Measurements from ENCODE around the gene WDR70. TPM values are rescaled to one million over a fixed set of nuclear protein-coding genes. Genes with fewer than 3 reads are reported as not detected.
"Not testable (repeated sequence)": the region's sequence is repeated elsewhere in the genome, so short reads cannot be mapped to it uniquely, and the experiment has no call there.

WDR70 gene
- total RNA-seq, 1 experiment from 2014 or later, result 26.5 TPM

DNA sequence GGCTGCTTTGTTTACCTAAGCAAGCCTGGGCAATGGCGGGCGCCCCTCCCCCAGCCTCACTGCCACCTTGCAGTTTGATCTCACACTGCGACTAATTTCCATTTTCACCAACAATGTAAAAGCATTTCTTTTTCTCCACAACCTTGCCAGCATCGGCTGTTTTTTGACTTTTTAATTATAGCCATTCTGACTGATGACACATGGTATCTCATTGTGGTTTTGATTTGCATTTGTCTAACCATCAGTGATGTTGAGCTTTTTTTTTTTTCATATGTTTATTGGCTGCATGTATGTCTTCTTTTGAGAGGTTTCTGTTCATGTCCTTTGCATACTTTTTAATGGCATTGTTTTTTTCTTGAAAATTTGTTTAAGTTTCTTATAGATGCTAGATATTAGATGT lies 300.8 kb downstream of the WDR70 start:
- not testable (repeated sequence) for DNase-seq (ENCODE audit: low read depth)

DNA sequence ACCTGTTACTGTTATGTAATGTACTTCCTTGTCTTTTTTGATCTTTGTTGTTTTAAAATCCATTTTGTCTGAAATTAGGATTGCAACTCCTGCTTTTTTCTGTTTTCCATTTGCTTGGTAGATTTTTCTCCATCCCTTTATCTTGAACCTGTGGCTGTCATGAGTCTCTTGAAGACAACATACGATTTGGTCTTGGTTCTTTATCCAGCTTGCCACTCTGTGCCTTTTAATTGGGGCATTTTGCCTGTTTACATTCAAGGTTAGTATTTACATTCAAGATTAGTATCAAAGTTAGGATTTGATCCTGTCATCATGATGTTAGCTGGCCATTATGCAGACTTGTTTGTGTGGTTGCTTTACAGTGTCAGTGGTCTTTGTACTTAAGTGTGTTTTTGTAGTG lies 304.0 kb downstream of the WDR70 start:
- no peak for DNase-seq (ENCODE audit: low read depth)

DNA sequence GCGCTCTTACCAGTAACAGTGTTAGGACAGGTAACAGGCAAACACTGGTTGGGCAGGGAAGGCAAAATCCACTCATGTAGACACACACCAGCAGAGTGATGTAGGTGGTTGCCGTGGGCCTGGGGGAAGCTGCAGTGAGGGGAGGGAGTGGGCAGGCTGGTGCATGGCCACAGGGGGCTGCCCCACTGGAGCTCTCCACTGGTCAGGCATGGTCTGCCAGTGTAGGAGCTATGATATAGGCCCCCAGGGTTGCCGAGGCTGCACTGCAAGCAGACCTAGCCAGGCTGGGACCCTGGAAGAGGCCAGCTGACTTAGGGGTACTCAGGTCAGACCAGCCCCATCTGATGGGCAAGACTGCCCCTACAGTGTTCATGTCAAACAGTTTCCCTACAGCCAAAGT lies 306.1 kb downstream of the WDR70 start:
- no peak for DNase-seq (ENCODE audit: low read depth)

DNA sequence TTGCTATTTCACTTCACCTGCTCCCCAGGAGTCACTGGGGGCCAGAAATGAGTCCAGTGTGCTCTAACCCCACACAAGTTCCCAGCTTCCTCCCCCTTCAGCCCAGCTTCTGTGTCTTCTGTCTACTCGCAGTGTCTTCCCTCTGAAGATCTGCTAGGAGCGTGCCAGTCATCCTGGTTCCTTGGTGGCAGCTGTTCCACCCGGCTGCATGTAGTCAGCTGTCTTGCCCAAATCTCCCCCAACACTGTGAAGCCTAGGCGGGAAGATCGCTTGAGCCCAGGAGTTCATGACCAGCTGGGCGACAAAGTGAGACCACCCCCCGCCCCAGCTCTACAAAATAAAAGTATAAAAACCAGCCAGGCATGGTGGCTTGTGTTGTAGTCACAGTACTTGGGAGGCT lies 306.7 kb downstream of the WDR70 start:
- no peak for DNase-seq (ENCODE audit: low read depth)

DNA sequence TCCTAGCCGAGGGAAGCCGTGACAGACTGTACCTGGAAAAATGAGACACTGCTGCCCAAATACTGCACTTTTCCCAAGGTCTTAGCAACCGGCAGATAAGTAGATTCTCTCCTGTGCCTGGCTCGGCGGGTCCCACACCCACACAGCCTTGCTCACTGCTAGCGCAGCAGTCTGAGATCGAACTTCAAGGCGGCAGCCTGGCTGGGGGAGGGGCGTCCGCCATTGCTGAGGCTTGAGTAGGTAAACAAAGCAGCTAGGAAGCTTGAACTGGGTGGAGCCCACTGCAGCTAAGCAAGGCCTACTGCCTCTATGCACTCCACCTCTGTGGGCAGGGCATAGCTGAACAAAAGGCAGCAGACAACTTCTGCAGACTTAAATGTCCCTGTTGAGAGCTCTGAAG lies 309.8 kb downstream of the WDR70 start:
- DNase-seq (ENCODE audit: low read depth), result not testable (repeated sequence)

DNA sequence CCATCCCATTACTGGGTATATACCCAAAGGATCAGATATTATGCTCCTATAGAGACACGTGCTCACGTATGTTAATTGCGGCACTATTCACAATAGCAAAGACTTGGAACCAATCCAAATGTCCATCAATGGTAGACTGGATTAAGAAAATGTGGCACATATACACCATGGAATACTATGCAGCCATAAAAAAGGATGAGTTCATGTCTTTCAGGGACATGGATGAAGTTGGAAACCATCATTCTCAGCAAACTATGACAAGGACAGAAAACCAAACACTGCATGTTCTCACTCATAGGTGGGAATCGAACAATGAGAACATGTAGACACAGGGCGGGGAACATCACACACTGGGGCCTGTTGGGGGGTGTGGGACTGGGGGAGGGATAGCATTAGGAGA lies 315.2 kb downstream of the WDR70 start:
- DNase-seq (ENCODE audit: low read depth), result not testable (repeated sequence)

DNA sequence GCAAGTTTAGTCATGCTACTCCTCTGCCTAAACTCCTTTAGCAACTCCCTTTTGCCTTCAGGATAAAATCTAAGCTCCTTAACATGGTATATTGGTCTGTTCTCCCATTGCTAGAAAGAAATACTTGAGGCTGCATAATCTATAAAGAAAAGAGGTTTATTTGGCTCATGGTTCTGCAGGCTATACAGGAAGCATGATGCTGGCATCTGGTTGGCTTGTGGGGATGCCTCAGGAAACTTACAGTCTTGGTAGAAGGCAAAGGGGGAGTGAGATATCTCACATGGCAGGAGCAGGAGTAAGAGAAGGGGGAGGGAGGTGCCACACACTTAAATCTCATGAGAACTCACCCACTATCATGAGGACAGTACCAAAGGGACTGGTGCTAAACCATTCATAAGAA lies 315.7 kb downstream of the WDR70 start:
- no peak for DNase-seq (ENCODE audit: low read depth)

DNA sequence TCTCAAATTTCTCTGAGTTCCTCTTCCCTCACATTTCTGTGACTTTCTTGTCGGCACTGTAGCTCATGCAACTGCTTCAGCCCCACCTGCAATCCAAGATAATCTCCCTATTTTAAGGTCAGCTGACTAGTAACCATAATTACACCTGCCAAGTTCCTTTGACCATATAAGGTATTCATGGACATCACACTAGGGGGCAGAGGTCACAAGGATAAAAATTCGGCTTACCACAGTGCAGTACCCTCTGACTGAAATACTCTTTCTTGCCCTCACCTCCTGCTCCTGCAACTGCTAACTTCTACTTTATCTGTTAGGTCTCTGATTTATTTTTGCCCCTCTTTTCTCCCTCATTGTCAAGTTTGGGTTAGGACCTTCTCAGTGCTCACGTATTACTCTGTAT lies 316.5 kb downstream of the WDR70 start:
- no peak for DNase-seq (ENCODE audit: low read depth)

DNA sequence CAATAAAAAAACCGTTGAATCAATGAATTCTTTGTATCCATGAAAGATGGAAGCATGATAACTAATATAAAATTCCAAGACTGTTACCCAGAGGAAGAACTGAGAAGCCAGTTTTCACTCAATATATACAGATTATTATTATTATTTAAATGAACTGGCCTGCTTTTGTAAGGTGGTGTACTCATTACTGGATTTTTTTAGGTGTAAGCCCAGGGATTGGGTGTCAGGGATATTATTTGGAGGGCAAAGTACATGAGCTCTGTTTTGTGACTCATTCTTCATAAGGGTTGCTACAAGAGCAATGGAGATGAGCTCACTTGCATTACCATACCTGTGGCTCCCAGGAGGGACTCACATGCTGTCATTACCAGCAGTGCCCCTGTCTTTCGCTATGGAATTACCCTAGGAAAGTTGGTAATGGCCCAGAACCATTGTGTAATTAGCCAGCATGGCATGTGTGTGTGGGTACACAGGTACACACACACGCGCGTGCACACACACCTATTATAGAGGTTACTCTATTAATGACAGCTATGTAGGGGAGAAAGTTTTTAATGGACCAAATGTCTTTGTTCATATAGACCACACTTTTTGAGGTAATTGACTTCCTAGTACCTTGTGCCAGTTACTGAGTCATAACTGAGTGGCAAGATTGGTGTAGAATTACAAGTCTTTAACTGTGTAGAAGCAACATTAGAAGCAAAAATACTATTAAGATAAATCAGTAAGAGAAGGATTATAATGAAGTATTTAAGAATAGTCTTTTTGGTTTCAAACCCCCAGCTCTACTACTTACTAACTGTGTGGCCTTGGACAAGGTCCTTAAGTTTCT lies 317.3 kb downstream of the WDR70 start:
- peak; percentile 74 for DNase-seq (ENCODE audit: low read depth)

DNA sequence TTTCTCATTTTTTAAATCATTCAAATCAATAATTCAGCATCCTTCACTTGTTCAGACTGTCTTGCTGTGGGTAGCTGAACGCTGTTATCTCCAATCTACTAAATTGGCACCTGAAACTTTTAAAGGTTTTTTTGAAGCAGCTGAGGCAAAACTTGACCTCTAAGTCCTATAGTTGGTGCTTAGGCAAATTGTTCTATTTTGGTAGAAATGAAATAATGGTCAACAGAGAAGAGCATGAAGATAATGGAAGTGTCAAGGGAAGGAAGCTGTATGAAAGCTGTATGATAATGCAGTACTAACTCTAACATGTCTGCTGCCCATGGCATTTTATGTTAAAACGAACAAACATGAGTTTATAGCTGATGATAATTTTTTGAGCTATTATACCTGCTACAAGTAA lies 322.8 kb downstream of the WDR70 start:
- DNase-seq (ENCODE audit: low read depth), result no peak

DNA sequence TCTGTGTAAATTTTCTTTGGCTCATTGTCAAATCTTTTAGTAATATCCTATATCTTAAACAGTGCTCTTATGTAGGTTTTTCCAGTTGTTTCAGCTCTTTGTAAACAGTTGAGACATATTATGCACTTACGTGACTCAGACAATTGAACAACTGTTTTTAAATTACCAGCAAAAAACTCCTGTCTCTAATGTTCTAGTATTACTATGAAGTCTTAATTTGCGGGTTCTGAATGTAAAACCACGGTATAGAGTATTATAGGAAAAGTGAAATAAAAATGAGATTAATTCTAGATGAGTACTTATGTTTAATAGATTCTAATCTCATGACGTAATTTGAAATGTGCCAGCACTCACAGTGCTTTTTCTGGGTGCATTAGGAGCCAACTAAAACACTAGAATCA lies 324.7 kb downstream of the WDR70 start:
- peak; percentile 62 for DNase-seq (ENCODE audit: low read depth)

DNA sequence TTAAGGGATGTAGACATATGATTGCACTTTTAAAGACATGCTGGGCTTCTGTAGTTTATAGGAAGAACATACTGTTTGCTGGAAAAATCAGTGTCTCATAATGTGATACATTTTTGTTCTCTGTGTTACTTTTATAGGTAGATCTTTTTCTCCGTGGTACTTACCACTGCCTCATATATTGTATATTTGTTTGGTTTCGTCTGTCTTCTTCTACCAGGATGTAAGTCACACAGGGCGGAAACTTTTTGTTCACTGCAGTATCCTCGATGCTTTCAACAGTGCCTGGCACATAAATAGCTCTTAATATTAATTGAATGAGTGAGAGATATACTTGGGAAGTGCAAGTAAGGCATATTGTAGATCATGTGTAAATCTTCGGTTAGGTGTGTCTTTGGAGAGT lies 325.3 kb downstream of the WDR70 start:
- DNase-seq (ENCODE audit: low read depth), result no peak

DNA sequence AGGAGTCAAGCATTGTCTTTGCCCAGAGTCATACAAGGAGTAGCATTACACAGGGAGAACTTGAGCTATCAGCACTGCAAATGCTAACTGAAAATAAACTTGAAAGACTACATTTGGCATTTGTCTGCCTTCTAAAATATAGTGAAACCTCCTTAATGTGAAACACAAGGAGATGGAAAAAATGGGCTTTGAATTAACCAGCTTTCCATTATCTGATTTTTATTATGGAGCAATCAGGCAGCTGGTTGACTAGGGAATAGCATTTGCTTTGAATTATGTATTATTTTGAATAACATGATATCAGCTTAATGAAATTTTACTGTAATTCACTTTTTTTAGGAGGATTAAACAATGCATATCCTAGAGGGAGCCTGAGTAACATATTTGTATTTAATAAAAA lies 329.9 kb downstream of the WDR70 start:
- DNase-seq (ENCODE audit: low read depth), result no peak

DNA sequence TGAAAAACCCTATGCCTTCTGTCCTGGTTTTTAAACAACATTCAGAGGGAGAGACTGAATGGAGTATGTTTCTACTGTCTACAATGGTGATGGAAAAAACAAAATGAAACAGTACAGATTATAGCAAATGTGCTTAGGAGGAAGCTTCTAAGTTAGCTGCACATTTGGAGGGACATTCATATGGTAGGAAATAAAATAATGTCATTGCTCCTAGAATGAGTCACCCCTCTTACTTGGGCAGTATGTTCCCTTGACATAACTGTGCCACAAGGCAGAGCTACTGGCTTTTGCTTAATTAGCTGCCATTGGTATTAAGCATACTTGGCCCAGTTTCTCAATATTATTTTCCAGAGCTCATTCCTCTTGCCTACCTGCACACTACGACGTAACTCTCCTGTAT lies 331.8 kb downstream of the WDR70 start:
- peak; percentile 42 for DNase-seq (ENCODE audit: low read depth)

DNA sequence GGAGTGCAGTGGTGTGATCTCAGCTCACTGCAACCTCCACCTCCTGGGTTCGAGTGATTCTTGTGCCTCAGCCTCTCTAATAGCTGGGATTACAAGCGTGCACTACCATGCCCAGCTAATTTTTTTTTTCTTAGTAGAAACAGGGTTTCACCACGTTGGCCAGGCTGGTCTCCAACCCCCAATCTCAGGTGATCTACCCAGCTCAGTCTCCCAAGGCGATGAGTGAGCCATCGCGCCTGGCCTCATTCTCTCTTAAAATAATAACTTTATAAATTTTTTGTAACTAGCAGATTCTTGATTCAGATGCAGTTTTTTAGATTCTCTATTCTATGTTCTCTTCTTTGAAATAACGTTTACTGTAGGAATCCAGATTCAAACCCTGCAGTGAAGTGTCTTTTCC lies 333.6 kb downstream of the WDR70 start:
- no peak for DNase-seq (ENCODE audit: low read depth)

DNA sequence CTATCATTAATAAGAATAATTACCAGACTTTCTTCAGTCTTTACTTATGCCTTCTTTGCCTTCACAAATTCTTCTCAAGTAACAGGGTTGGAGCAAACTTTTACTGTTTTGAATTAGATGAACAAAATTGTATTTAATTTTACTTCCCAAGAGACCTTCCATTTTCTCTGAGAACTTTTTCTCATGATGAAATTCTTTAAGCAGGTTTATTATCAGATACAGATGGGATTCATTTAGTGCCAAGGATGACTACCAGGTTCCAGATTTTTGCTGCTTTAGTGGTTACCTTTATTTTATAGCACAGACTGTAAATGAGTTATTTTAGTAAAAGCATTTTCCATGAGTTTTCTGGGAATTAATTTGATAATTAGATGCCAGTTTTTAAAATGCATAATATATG lies 335.6 kb downstream of the WDR70 start:
- no peak for DNase-seq (ENCODE audit: low read depth)

DNA sequence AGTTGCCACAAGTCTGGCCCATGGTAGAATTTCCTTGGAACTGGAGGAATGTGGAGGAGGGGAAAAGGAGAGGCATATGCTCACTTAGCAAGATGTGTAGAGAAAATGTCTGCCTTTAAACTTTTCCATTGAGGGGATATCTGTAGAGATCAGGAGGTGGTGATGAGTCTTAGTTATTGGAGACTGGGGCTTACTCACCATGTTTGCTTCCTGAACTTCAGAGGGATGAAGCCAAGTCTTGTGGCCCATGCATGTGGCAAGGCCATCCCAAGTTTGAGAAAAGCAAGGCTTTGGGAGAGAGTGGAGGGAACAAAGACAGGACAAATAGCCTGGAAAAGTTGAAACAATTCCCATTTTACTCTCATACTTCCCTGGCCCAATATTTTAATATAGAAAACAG lies 336.2 kb downstream of the WDR70 start:
- peak; percentile 37 for DNase-seq (ENCODE audit: low read depth)

DNA sequence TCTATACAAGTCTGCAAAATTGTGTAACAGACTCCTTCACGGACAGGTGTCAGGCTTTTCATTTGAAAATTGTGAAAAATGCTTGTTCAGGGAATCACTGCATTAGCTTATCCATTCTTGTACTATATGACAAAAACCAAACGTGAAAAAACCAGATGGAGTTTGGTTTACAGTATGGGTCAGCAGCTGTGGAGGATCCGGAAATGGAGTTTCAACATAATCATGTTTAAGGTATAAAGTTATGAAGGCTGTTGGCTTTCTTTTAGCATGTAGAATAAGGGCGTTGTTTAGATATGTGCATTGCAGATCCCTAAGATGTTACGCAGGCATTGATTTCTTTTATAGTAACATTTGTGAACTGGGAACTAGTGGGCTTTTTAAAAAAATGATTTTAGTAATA lies 336.9 kb downstream of the WDR70 start:
- DNase-seq (ENCODE audit: low read depth), result no peak

DNA sequence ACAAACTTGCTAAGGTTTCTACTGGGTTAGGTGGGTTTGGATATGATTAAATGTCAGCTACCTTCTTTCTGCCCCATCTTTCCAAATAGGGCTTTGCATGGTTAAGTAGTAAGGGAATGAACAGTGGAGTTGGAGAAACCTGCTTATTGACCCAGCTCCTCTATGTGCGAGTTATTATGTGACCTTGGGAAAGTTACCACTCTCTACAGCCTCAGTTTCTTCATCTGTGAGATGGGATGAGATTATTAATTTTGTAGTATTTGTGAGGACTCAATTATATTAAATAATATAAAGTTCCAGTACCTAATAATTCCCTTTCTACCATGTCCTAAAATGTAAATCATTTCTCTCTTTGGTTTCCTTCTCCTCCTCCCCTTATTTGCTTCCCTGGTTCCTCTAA lies 337.3 kb downstream of the WDR70 start:
- DNase-seq (ENCODE audit: low read depth), result no peak

DNA sequence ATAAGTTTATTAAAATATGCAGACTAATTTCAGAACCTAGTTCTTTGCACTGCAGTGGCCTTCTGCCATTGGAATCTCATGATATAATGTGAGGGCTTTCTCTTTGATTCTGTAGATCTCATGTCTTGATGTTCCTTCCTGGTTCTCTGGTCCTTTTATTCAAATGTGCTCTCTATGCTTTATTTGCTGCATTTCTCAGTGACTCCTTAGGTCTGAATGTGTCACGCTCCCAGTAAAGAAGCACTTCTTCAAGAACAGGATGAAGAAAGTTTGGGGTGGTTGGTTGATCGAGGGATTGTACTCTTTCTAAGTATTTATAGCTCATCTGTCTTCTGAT lies 338.1 kb downstream of the WDR70 start:
- DNase-seq (ENCODE audit: low read depth), result no peak

DNA sequence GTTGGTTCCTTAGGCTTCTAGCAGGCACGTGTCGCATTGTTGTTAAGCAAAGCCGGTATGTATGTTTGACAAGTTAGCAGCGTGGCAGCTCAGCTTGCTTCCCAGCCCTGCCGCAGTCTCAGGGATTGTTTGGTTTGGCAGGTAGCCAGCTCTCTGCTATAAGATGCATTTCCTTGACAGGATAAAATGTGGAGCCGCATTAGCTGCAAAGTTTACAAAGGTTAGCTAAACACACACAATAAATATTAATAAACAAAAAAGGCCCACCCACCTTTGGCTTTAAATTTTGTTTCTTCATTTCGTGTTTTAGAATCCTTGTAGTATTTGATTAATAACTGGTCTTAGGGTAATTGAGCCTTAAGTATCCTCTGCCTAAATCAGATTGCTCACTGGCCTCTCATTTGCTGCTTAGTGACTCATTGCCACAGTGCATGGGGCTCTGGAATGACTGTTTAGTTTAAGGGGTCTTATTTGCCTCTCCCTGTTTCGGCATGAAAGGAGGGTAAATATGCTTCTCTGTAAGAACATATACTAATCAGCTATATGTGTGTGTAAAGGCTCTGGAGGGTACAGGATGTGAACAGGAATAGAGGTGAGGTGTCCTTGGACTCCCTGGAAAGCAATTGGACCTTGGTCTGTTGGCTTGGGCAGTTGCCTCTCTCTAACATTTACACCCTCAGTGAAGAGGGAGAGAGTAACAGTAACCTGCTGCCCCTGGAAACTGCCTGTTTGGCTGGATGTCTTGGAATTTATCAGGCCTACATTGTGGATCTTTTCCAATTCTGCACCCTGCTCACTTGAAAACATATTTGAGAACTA lies 338.7 kb downstream of the WDR70 start:
- peak; percentile 65 for DNase-seq (ENCODE audit: low read depth)

DNA sequence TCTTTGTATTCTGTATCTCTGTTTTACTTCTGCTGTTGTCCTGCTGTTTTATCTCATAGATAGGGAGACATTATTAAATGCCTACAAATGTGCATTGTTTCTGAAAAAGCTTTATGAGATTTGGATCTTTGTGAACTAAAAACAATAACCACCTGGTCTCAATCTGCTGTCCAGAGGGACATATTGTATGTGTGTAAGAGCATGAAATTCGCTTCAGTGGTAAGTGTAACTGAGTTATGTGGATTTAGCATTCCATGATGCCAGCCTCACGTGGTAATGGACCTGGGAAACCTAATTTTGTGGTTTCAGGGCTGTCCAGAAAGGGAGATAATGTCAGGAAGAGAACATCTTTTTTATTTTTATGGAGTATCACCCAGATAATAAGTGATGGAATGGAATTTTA lies 341.4 kb downstream of the WDR70 start:
- no peak for DNase-seq (ENCODE audit: low read depth)

DNA sequence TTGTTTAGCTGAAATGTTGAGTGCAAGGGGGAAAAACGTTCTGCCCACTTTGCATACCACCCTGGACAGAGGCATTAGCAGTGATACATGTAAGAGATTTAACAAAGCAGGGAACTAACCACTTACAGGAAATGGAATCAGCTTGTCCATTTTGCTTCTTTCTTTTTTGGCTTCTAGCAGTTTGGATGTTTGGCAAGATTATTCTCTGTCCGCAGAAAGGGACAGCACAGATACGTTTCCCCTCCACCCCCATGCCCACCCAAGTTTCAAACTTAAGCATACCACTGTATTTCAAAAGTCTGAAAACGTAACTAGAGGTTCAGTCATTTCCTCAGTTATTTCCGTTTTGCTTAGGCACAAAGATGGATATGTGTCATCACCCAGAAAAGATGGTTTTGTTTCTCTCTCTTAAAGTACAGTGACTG lies 342.3 kb downstream of the WDR70 start:
- DNase-seq (ENCODE audit: low read depth), result peak; percentile 35
